Endothelial cell of umbilical vein (primary cell): ENCODE data around the gene PPFIA2. TPM values are rescaled to one million over a fixed set of nuclear protein-coding genes. Genes with fewer than 3 reads are reported as not detected.

Source experiments
- BruUV-seq: library from RNA; stranded (reverse); fragments of 400-500 nt; replicated peaks from 2 replicates; lab custom pipeline; 2021; lab: Mats Ljungman, UMichigan
- CTCF ChIA-PET: fragments of 300-600, 350-600 bp; sonication (Branson Sonifier 250); formaldehyde crosslinking; loops from one replicate; lab custom pipeline; 2021; ENCODE audit warnings: antibody characterized with exemption, inconsistent platforms; lab: Charles Lee
- POLR2A ChIA-PET: fragments of 300-600, 350-600 bp; sonication (Branson Sonifier 250); formaldehyde crosslinking; loops from one replicate; lab custom pipeline; 2021; ENCODE audit warnings: antibody characterized with exemption, inconsistent platforms; lab: Charles Lee
- DNase-seq: peaks from one replicate; pipeline ENCODE4 v3.0.0-alpha.2; 2011; ENCODE audit warnings: low read depth, low spot score
- FAIRE-seq: peaks from 2 replicates; lab custom pipeline; 2011; peaks lifted over from hg19 to GRCh38; lab: Jason Lieb, UNC
- H2AFZ ChIP-seq: 2 replicates; pipeline ENCODE4 v1.6.0; 2012; ENCODE audit warnings: low read depth, low read length, control low read depth, inconsistent platforms
- H3K27ac ChIP-seq: 2 replicates; pipeline ENCODE4 v1.5.1; 2011; ENCODE audit warnings: low read depth, mild to moderate bottlenecking, control low read depth, low read length, moderate library complexity; ENCODE audit not compliant: insufficient read depth
- H3K27me3 ChIP-seq, 2 experiments: 2 replicates each; pipeline versions ENCODE4 v1.6.0 to v1.6.1; 2011; ENCODE audit warnings: low read length in 2 of 2, mixed read lengths in 1 of 2; ENCODE audit not compliant: control insufficient read depth in 2 of 2, insufficient read depth in 2 of 2
- H3K36me3 ChIP-seq, 2 experiments: 2 replicates in 1 of 2; 3 replicates in 1 of 2; pipeline ENCODE4 v1.5.1; 2011; ENCODE audit warnings: low read length in 2 of 2, mild to moderate bottlenecking in 1 of 2, moderate library complexity in 1 of 2; ENCODE audit not compliant: control insufficient read depth in 2 of 2, insufficient read depth in 2 of 2; ENCODE audit errors: extremely low read depth in 1 of 2
- H3K4me1 ChIP-seq: 3 replicates; pipeline ENCODE4 v1.5.1; 2011; ENCODE audit warnings: mild to moderate bottlenecking, low read length; ENCODE audit not compliant: control insufficient read depth, insufficient read depth; ENCODE audit errors: extremely low read depth
- H3K4me2 ChIP-seq: 2 replicates; pipeline ENCODE4 v1.6.1; 2011; ENCODE audit warnings: low read length, control low read depth, mixed read lengths; ENCODE audit not compliant: insufficient read depth
- H3K4me3 ChIP-seq, 3 experiments: fragments of 200-600 bp in 1 of 3; sonication (generic), shearing (Covaris generic) in 1 of 3; replicated peaks in 1 of 3; 2 replicates each; pipeline ENCODE4 v1.5.1; 2011 to 2016; ENCODE audit warnings: control low read depth in 3 of 3, low read length in 3 of 3, mild to moderate bottlenecking in 2 of 3, inconsistent platforms in 1 of 3, low read depth in 1 of 3, moderate library complexity in 1 of 3; ENCODE audit not compliant: insufficient read depth in 1 of 3
- H3K79me2 ChIP-seq: 2 replicates; pipeline ENCODE4 v1.6.0; 2012; ENCODE audit warnings: low read length, inconsistent platforms; ENCODE audit not compliant: control insufficient read depth, insufficient read depth
- H3K9ac ChIP-seq: replicated peaks from 2 replicates; pipeline ENCODE3; 2011; ENCODE audit warnings: low read length, control low read depth; ENCODE audit not compliant: insufficient read depth; ENCODE audit errors: extremely low read depth
- H3K9me1 ChIP-seq: replicated peaks from 3 replicates; pipeline ENCODE4 v1.6.0; 2011; ENCODE audit warnings: mild to moderate bottlenecking, low read length; ENCODE audit not compliant: control insufficient read depth, insufficient read depth; ENCODE audit errors: extremely low read depth
- H3K9me3 ChIP-seq: replicated peaks from 2 replicates; pipeline ENCODE4 v1.5.1; 2012; ENCODE audit warnings: low read length, inconsistent platforms; ENCODE audit not compliant: control insufficient read depth, insufficient read depth
- H4K20me1 ChIP-seq: replicated peaks from 2 replicates; pipeline ENCODE3; 2011; ENCODE audit warnings: mild to moderate bottlenecking, low read length; ENCODE audit not compliant: control insufficient read depth, insufficient read depth; ENCODE audit errors: extremely low read depth
- CTCF ChIP-seq, 2 donors: IDR thresholded peaks; 1 replicate in 1 of 2; 2 replicates in 1 of 2; pipeline ENCODE4 v1.5.1; 2011; ENCODE audit warnings: low read length in 2 of 2, mild to moderate bottlenecking in 2 of 2, moderate library complexity in 2 of 2, control low read depth in 1 of 2, inconsistent platforms in 1 of 2, low read depth in 1 of 2; ENCODE audit not compliant: insufficient read depth in 1 of 2; ENCODE audit errors: extremely low read depth in 1 of 2
- EZH2 ChIP-seq: IDR thresholded peaks from 2 replicates; pipeline ENCODE4 v1.6.1; 2012; ENCODE audit warnings: borderline replicate concordance, low read depth, mild to moderate bottlenecking, moderate library complexity, low read length, inconsistent platforms; ENCODE audit not compliant: severe bottlenecking
- FOS ChIP-seq: IDR thresholded peaks from 2 replicates; pipeline ENCODE4 v1.6.1; 2011; ENCODE audit warnings: mild to moderate bottlenecking, low read length, moderate library complexity, borderline replicate concordance; ENCODE audit not compliant: insufficient read depth
- GATA2 ChIP-seq: IDR thresholded peaks from 2 replicates; pipeline ENCODE4 v1.7.0; 2011; ENCODE audit warnings: low read depth, mild to moderate bottlenecking, moderate library complexity, mixed read lengths, low read length; ENCODE audit not compliant: insufficient read length, insufficient read depth
- JUN ChIP-seq: IDR thresholded peaks from 2 replicates; pipeline ENCODE4 v1.6.1; 2011; ENCODE audit warnings: borderline replicate concordance, low read depth; ENCODE audit not compliant: insufficient read length, insufficient read depth
- MAX ChIP-seq: IDR thresholded peaks from 2 replicates; pipeline ENCODE4 v1.6.1; 2011; ENCODE audit not compliant: insufficient read depth, insufficient read length
- MYC ChIP-seq: IDR thresholded peaks from one replicate; pipeline ENCODE4 v1.6.1; 2011; ENCODE audit warnings: mild to moderate bottlenecking, low read depth, low read length
- POLR2A ChIP-seq: IDR thresholded peaks from 2 replicates; pipeline ENCODE4 v1.6.1; 2012; ENCODE audit warnings: low read depth, mild to moderate bottlenecking, control low read depth, low read length
- POLR2AphosphoS5 ChIP-seq: IDR thresholded peaks from 2 replicates; pipeline ENCODE4 v1.6.1; 2012; ENCODE audit warnings: low read depth, mild to moderate bottlenecking, control low read depth, low read length, moderate library complexity; ENCODE audit not compliant: insufficient read depth
- dilution Hi-C: fragments of 300-500 bp; cut with MboI; formaldehyde crosslinking; loops from one replicate; pipeline ENCODE4 v1.15.0; 2019; ENCODE audit warnings: low sequenced_read_pairs; ENCODE audit not compliant: extremely low pct_ligation_motif_present
- intact Hi-C: fragments of 100-400 bp; cut with micrococcal nuclease; formaldehyde crosslinking; loops from one replicate; pipeline ENCODE4 v1.10.0; 2022
- polyA plus RNA-seq, 4 experiments: library from polyadenylated mRNA; depleted of rRNA in 3 of 4; stranded (reverse) in 3 of 4; unstranded in 1 of 4; fragments of >200 nt; gene quantifications; 2 replicates each; pipeline versions ENCODE4 v1.2.1 to v1.2.3, GENCODE V29; 2011 to 2012; ENCODE audit warnings: missing spikeins in 1 of 4
- total RNA-seq: library from RNA; stranded (reverse); gene quantifications from 2 replicates; pipeline ENCODE4 v1.2.3, GENCODE V29; 2021

The PPFIA2 gene
- total and polyA plus RNA-seq, 2 donors (not counting 3 experiments of a cell fraction or from before 2014, with no cell fraction given) = not detected

- H4K20me1 ChIP-seq = no peaks in the 10 kb centered on the region
- H3K4me1 ChIP-seq = no peaks in the 10 kb centered on the region
- FAIRE-seq = no peak
- intact Hi-C loops (no loop called here), dilution Hi-C loops (no loop called here)
- H3K9me3 ChIP-seq = no peaks in the 10 kb centered on the region
- H3K4me3 ChIP-seq = no peak overlapping the region
- CTCF ChIA-PET = interaction anchor here (0.6 to 1.3 kb wide), 2 partner anchors 16 to 571 kb away, joined by 3 read pairs; no protein-coding TSS in a partner anchor
- POLR2A ChIA-PET = no interaction called here
- no peaks in the 10 kb centered on the region for H3K79me2 ChIP-seq
- H3K27ac ChIP-seq = no peak overlapping the region
- H3K36me3 ChIP-seq = no peaks in the 10 kb centered on the region
- no peak overlapping the region for H3K9ac ChIP-seq
- BruUV-seq = no TSS peak
- no peak for TF ChIP-seq JUN
- TF ChIP-seq MAX = no peak
- TF ChIP-seq POLR2A = no peak
- TF ChIP-seq MYC = no peak
- no peak for TF ChIP-seq CTCF (IDR thresholded peaks at IDR 0.05; ENCODE audit: extremely low read depth in 1 of 2, insufficient read depth in 1 of 2, low read depth in 1 of 2, low read length in 2 of 2)
- TF ChIP-seq EZH2 = no peak
- TF ChIP-seq POLR2AphosphoS5 = no peak
- TF ChIP-seq GATA2 = no peak
- no peak for TF ChIP-seq FOS
- H3K27me3 ChIP-seq = no peaks in the 10 kb centered on the region
- DNase-seq = no peak
- H3K9me1 ChIP-seq = no peaks in the 10 kb centered on the region
- no peak overlapping the region for H2AFZ ChIP-seq
- no peak overlapping the region for H3K4me2 ChIP-seq
Measured at GRCh38 chr12:81542065-81543010, 216.8 kb downstream of the PPFIA2 start.
